MV-4-11 (cell line): ENCODE measurements around the gene CLEC4C.

Experiments
- DNase-seq: peaks from one replicate; lab custom pipeline; 2025; lab: John Stamatoyannopoulos, UW

The CLEC4C gene

GRCh38 chr12:7723926-7724325 lies 23.2 kb downstream of the CLEC4C start:
- DNase-seq = no peak

- peak; percentile 43 for DNase-seq
Measured at GRCh38 chr12:7719946-7720730, 27.0 kb downstream of the CLEC4C start.

GRCh38 chr12:7716381-7716780 lies 30.8 kb downstream of the CLEC4C start:
- peak; percentile 60 for DNase-seq

- DNase-seq = no peak
Measured at GRCh38 chr12:7712841-7713442, 34.2 kb downstream of the CLEC4C start.

- DNase-seq = no peak
Measured at GRCh38 chr12:7711133-7711532, 36.0 kb downstream of the CLEC4C start, which contains the start of gene DPPA3. TSS of gene DPPA3 (plus strand) at chr12:7711433. CDS start at chr12:7711571, 138 bp downstream.

- peak; percentile 37 for DNase-seq
Measured at GRCh38 chr12:7709969-7710675, 37.1 kb downstream of the CLEC4C start.

- no peak for DNase-seq
Measured at GRCh38 chr12:7705846-7706245, 41.3 kb downstream of the CLEC4C start.

GRCh38 chr12:7695566-7696197 lies 51.5 kb downstream of the CLEC4C start, which contains the start of gene GDF3:
TSS of gene GDF3 (minus strand) at chr12:7695775. CDS start at chr12:7695728, 47 bp downstream.
- DNase-seq = no peak

- no peak for DNase-seq
Measured at GRCh38 chr12:7695237-7695560, 52.0 kb downstream of the CLEC4C start.

GRCh38 chr12:7694556-7695236 lies 52.5 kb downstream of the CLEC4C start:
- no peak for DNase-seq

GRCh38 chr12:7693793-7694192 lies 53.4 kb downstream of the CLEC4C start:
- peak; percentile 53 for DNase-seq

GRCh38 chr12:7681535-7681934 lies 65.6 kb downstream of the CLEC4C start:
- no peak for DNase-seq
